Measurements from ENCODE around the gene SECISBP2. TPM values are rescaled to one million over a fixed set of nuclear protein-coding genes. Genes with fewer than 3 reads are reported as not detected.
A peak's percentile ranks its signal among the peaks of the same experiment; 100 is the strongest.

Gene SECISBP2
- total and polyA plus RNA-seq, 2 experiments from 2014 or later, result 12.2 to 13.0 TPM

DNA sequence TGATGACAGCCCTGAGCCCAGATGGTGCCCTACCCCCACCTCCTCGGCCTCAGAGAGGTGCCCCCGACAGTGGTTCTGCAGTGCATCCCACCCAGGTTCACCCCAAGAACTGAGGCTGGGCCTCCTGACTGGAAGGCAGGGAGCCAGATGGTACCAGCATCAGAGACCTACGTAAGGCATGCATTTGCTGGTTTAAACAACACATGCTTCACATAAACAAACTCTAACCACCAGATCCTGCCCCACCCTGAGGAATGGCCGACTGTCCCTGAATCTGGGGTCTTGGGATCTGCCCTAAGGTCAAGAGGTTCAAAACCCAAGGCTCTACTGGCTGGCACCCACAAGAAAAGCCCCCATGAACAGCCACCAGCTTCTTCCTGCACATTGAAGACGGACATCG lies 73.3 kb downstream of the SECISBP2 start:
- no peak for TF ChIP-seq EZH2 (IDR thresholded peaks at IDR 0.05; ENCODE audit: insufficient read depth, poor library complexity, severe bottlenecking)
- TF ChIP-seq EZH2phosphoT487 (IDR thresholded peaks at IDR 0.05; ENCODE audit: insufficient read depth, low read depth), result no peak
- peaks cover 5% of the 10 kb centered on the region; the same call in 1 of the 2 replicates for H3F3A ChIP-seq (ENCODE audit: insufficient read depth)
- in situ Hi-C loops (cut with MboI), result no loop called here
- H3K4me1 ChIP-seq (ENCODE audit: insufficient read depth), result 0 out of 2 replicates have a peak, but pooled peaks cover 4% of the 10 kb centered on the region
- no peaks in the 10 kb centered on the region for H3K9me3 ChIP-seq (ENCODE audit: low read depth)
- H4K20me1 ChIP-seq (ENCODE audit: insufficient read depth), result no peaks in the 10 kb centered on the region
- DNase-seq, result no peak
- WGBS, 2 experiments (ENCODE audit: low coverage in 1 of 2, low lambda C conversion rate in 2 of 2, missing lambda C conversion rate in 2 of 2), result 76 to 78% methylated on average over 6 of the region's 6 CpGs
- H3K27ac ChIP-seq, result no peak overlapping the region
- H3K36me3 ChIP-seq (ENCODE audit: low read depth), result no peaks in the 10 kb centered on the region
- no peak overlapping the region for H3K4me2 ChIP-seq (ENCODE audit: unreplicated experiment)
- H3K27me3 ChIP-seq (replicated peaks; ENCODE audit: insufficient read depth), result no peaks in the 10 kb centered on the region
- H3K9ac ChIP-seq, result no peak overlapping the region
- no peak overlapping the region for H3K4me3 ChIP-seq
- H3K79me2 ChIP-seq (ENCODE audit: insufficient read depth), result no peaks in the 10 kb centered on the region
- H2AFZ ChIP-seq, result no peak overlapping the region
- H3K9me2 ChIP-seq (ENCODE audit: insufficient read depth), result no peaks in the 10 kb centered on the region

DNA sequence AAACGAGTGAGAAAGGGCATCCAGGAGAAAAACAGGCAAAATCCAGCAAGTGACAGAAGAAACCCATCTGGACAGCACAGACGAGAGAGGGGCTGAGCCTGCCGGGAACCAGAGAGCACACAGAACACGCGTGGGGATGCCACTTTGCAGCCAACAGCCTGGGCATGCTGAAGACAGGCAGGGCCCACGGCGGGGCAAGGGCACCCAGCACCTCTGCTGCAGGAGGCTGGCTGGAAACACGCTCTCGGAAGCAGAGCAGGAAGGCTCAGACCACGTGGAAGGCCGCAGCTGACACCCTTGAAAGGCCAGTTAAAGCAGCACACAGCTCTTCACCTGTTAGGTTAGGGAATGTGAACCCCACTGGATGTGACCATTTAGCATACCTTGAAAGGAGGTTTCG lies 76.1 kb downstream of the SECISBP2 start:
- no peak overlapping the region for H3K4me2 ChIP-seq (ENCODE audit: unreplicated experiment)
- no peak overlapping the region for H3K9ac ChIP-seq
- WGBS, 2 experiments (ENCODE audit: low coverage in 1 of 2, low lambda C conversion rate in 2 of 2, missing lambda C conversion rate in 2 of 2), result 72 to 84% methylated on average over 12 of the region's 12 CpGs
- DNase-seq, result no peak
- no peaks in the 10 kb centered on the region for H3K79me2 ChIP-seq (ENCODE audit: insufficient read depth)
- TF ChIP-seq EZH2phosphoT487 (IDR thresholded peaks at IDR 0.05; ENCODE audit: insufficient read depth, low read depth), result no peak
- TF ChIP-seq EZH2 (IDR thresholded peaks at IDR 0.05; ENCODE audit: insufficient read depth, poor library complexity, severe bottlenecking), result no peak
- H4K20me1 ChIP-seq (ENCODE audit: insufficient read depth), result no peaks in the 10 kb centered on the region
- no peaks in the 10 kb centered on the region for H3K9me3 ChIP-seq (ENCODE audit: low read depth)
- no peak overlapping the region for H3K4me3 ChIP-seq
- no peaks in the 10 kb centered on the region for H3K9me2 ChIP-seq (ENCODE audit: insufficient read depth)
- H2AFZ ChIP-seq, result no peak overlapping the region
- H3K36me3 ChIP-seq (ENCODE audit: low read depth), result no peaks in the 10 kb centered on the region
- in situ Hi-C loops (cut with MboI), result no loop called here
- H3F3A ChIP-seq (ENCODE audit: insufficient read depth), result no peaks in the 10 kb centered on the region
- no peak overlapping the region for H3K27ac ChIP-seq
- no peaks in the 10 kb centered on the region; the same call in 1 of the 2 replicates for H3K27me3 ChIP-seq (replicated peaks; ENCODE audit: insufficient read depth)
- no peaks in the 10 kb centered on the region for H3K4me1 ChIP-seq (ENCODE audit: insufficient read depth)

DNA sequence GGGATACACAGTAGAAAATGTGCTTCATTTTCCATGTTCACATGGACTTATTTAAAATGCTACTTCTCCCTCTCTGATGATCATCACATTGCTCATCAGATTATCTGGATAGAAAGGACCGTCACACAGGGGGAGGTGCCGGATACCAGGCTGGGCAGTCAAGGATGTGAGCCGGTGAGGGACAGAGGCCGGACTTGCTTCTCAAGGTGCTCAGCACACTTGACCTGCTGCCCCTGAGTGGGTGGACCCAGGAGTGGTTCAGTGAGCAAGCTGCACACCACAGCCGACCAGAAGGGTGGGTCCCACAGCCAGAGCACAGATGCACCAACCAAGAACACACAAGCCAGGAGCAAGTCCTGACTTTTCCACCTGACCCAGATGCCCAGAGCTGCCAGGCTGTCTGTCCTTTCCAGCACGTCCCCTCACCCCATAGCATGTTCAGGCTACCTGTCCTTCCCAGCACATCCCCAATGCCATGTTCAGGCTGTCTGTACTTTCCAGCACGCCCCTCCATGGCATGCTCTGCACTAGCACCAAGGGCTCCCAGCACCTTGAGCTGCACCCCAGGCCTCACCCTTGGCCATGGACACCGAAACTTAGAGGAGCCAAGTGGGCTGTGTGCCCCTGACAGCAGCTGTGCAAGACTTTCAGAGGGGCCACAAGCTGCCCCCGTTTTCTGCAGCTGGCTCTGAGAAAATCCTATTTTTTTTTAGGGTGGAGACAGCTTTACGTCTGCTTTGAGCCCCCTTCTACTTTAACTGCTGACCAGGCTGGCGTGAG lies 77.8 kb downstream of the SECISBP2 start:
- TF ChIP-seq EZH2 (IDR thresholded peaks at IDR 0.05; ENCODE audit: insufficient read depth, poor library complexity, severe bottlenecking), result no peak
- Histone ChIP-seq H3K9ac (no peak overlapping the region), H4K20me1 (ENCODE audit: insufficient read depth) (no peaks in the 10 kb centered on the region), H3K4me2 (ENCODE audit: unreplicated experiment) (no peak overlapping the region), H3K79me2 (ENCODE audit: insufficient read depth) (no peaks in the 10 kb centered on the region), H3K4me1 (ENCODE audit: insufficient read depth) (no peaks in the 10 kb centered on the region), H3F3A (ENCODE audit: insufficient read depth) (no peaks in the 10 kb centered on the region), H3K4me3 (no peak overlapping the region), H3K36me3 (ENCODE audit: low read depth) (no peaks in the 10 kb centered on the region), H3K9me3 (ENCODE audit: low read depth) (no peaks in the 10 kb centered on the region), H3K9me2 (ENCODE audit: insufficient read depth) (no peaks in the 10 kb centered on the region), H3K27ac (no peak overlapping the region), H3K27me3 (replicated peaks; ENCODE audit: insufficient read depth) (no peaks in the 10 kb centered on the region; the same call in 1 of the 2 replicates), H2AFZ (no peak overlapping the region)
- 64 to 68% methylated on average over 11 of the region's 11 CpGs for WGBS, 2 experiments (ENCODE audit: low coverage in 1 of 2, low lambda C conversion rate in 2 of 2, missing lambda C conversion rate in 2 of 2)
- peak; percentile 32 for DNase-seq
- in situ Hi-C loops (cut with MboI), result no loop called here

DNA sequence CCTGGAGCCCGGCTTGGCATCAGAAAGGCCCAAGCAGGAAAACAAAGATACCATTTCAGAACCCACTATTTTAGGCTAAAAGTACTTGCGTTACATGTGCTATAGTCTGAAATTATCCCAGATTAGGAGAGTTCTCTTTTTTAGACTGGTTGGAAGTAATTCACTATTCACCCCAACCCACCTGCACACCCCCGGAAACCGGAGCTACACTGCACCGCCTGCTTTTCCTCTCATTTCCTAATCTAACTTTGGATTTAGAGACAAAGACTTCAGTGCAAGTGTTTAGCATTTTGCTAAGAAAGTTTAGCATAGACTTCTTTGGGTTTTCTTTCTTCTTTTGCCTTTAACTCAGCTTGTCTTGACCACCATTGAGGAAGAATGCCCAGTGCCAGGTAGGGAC lies 79.2 kb downstream of the SECISBP2 start:
- in situ Hi-C loops (cut with MboI), result no loop called here
- no peaks in the 10 kb centered on the region for H3K36me3 ChIP-seq (ENCODE audit: low read depth)
- H3K9ac ChIP-seq, result no peak overlapping the region
- no peaks in the 10 kb centered on the region; the same call in 1 of the 2 replicates for H3K27me3 ChIP-seq (replicated peaks; ENCODE audit: insufficient read depth)
- no peaks in the 10 kb centered on the region for H3K79me2 ChIP-seq (ENCODE audit: insufficient read depth)
- H2AFZ ChIP-seq, result no peak overlapping the region
- no peaks in the 10 kb centered on the region for H4K20me1 ChIP-seq (ENCODE audit: insufficient read depth)
- no peak overlapping the region for H3K27ac ChIP-seq
- DNase-seq, result no peak
- H3K4me1 ChIP-seq (ENCODE audit: insufficient read depth), result no peaks in the 10 kb centered on the region
- TF ChIP-seq EZH2phosphoT487 (IDR thresholded peaks at IDR 0.05; ENCODE audit: insufficient read depth, low read depth) (no peak), EZH2 (IDR thresholded peaks at IDR 0.05; ENCODE audit: insufficient read depth, poor library complexity, severe bottlenecking) (no peak)
- WGBS, 2 experiments (ENCODE audit: low coverage in 1 of 2, low lambda C conversion rate in 2 of 2, missing lambda C conversion rate in 2 of 2), result 66 to 80% methylated on average over 5 of the region's 5 CpGs
- no peaks in the 10 kb centered on the region for H3K9me2 ChIP-seq (ENCODE audit: insufficient read depth)
- no peaks in the 10 kb centered on the region for H3K9me3 ChIP-seq (ENCODE audit: low read depth)
- H3K4me2 ChIP-seq (ENCODE audit: unreplicated experiment), result no peak overlapping the region
- H3K4me3 ChIP-seq, result no peak overlapping the region
- no peaks in the 10 kb centered on the region for H3F3A ChIP-seq (ENCODE audit: insufficient read depth)
